Non-pigmented ciliary epithelial cell (primary cell): ENCODE results near the gene RCN1.
"Not testable (repeated sequence)": the region's sequence is repeated elsewhere in the genome, so short reads cannot be mapped to it uniquely, and the experiment has no call there.

ENCODE experiments used
- DNase-seq: peaks from one replicate; pipeline ENCODE4 v3.0.0-alpha.2; 2010; ENCODE audit warnings: low read depth

RCN1 gene

DNA sequence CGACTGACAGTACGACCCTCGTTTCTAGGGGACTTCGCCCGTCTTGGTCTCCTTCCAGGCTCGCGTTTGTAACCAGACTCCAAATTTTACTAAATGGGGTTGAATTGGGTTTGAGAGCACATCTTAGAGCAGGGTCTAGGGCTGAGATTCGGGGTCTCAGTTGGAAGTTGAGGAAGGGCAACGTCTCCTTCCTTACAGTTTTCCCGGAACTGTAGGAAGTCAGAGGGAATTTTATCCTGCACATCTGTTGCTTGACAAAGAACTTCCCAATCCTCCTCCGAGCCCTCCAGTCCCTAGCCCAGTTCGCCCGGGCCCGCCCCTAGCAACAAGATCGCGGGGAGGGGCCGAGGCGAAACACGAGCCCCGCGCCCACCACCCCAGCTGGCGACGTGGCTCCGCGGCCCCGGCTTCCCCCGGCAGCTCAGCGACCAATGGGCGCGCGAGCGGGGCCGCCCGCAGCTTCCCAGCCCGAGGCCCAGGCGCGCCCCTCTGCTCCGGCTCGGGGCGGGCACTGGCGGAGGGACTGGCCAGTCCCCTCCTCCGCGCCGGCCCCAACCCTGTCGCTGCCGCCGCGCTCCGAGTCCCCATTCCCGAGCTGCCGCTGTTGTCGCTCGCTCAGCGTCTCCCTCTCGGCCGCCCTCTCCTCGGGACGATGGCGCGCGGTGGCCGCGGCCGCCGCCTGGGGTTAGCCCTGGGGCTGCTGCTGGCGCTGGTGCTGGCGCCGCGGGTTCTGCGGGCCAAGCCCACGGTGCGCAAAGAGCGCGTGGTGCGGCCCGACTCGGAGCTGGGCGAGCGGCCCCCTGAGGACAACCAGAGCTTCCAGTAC, at the start of gene RCN1:
Gene RCN1, plus strand, starts transcription at position 530 of the 826 bp plus-strand sequence. Its CDS starts 123 bp downstream, at position 653.
- DNase-seq = no peak

DNA sequence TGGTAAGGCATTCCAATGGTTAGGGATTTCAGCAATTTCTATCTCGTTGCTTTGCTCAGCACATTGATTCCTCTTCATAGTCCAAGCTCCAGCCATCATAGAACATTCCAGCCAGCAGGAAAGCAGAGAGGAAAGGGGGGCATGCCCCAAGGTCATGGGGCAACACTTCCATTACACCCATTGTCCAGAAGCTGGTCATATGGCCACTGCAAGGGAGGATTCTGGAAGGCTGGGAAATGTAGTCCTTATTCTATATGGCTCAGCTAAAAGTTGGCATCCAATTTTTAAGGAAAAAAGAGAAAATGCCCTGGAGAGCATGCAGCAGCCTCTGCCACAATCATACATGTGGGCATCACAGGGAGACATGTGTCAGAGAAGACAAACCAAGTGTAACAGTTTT, 47.1 kb upstream of the RCN1 start:
- DNase-seq = no peak

DNA sequence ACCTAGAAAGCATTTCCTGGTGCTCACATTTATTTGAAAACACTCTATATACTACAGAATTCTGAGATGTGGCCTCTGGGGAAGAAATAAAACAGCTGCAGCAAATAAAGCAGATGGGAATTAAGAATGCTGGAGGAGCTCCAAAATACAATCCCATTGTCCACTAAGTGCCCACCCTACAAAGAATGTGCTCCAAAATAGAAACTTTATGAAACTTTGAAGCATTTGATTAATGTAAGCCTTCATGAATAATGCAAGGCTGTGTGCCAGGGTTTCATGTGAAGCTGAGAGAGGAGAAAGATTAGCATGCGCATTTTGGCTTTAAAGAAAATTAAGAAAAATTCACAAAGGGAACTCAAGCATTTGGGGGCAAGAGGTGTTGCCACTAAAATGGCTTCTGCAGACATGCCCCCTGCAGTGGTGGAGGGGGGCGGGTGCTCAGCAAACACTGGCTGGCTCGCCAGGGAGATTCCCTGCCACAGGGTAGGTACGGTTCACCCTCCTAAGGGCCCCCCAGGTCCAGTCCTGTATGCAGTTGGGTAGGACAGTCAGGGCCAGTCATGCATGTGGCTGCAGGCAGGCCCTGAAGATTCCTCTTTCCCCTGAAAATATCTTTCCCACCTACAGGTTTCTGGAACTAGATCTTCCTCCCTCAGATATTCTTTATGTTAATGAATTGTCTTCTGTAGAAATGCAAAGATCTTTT, 46.6 kb upstream of the RCN1 start:
- DNase-seq = no peak

DNA sequence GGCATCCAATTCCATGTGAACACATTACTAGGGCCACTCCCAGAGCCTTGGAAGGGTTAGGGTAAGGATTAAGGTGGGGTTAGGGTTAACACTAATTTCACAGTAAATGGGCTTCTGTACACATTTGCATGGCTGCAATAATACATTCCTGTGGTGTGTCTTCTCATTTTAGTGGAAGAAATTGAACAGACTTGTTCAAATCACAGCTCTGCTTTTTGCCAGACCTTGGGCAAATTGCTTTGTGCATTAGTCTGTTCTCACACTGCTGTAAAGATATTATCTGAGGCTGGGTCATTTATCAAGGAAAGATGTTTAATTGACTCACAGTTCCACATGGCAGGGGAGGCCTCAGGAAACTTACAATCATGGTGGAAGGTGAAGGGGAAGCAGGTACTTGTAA, 45.4 kb upstream of the RCN1 start:
- DNase-seq = no peak

DNA sequence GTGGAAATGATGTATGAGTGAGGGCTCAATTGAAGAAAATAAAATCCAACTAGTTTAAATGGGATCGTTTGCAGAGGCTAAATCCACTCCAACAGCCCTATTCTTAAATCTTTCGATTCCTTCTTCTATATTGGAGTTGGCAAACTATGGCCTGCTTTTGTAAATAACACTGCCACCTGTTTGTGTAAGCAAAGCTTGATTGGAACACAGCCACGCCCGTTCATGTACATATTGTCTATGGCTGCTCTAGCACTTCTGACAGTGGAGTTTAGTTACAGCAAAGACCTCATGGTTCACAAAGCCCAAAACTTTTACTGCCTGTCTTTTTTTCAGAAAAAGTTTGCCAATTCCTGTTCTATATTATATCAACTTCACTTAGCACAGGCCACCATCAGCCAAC, 40.6 kb upstream of the RCN1 start:
- DNase-seq = no peak

DNA sequence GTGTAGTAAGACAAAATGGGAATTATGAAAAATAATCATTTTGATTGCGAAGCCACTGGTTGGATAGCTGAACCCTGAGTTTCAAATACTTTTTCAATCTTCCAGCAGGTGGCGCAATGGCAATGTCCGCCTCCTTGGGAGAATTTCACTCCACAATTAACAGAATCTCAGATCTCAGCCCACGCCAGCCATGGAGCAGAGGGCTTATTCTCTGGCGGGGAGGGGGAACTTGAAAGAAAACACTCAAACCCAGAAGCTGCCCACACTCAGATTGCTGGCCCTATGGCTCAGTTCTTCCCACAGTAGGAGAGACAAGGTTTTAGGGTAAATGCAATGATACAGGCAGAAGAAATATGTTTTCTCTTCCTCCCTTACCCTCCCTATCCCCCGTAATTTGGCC, 38.7 kb upstream of the RCN1 start:
- DNase-seq = no peak

DNA sequence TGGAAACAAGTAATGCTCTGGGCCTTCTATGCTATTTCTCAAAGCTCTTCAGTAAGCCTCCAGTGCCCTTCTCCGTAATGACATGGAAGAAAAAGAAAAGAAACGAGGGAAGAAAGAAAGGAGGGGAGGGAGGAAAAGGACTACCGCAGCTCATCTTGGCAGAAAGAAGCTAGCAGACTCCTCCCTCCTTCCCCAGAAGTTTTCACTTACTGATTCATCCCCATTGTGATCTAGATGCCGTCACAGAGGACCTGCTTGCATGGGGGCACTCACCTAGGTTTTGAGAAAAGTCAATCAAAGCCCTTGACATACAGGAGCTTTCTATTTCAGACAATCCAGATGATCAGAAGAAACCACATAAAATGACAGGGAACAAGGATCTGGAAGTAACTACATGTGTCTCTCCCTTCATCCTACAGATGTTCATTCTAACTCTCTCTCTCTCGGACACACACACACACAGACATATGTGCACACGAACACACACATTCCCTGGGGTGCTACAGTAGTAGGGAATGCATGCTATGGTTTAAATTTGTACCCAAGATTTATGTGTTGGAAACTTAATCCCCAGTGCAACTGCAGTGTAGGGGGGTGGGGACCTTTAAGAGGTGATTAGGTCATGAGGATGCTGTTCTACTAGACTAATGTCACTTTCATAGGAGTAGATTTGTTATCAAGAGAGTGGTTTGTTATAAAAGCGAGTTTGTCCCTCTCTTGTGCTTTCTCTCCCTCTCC, 37.6 kb upstream of the RCN1 start:
- no peak for DNase-seq

DNA sequence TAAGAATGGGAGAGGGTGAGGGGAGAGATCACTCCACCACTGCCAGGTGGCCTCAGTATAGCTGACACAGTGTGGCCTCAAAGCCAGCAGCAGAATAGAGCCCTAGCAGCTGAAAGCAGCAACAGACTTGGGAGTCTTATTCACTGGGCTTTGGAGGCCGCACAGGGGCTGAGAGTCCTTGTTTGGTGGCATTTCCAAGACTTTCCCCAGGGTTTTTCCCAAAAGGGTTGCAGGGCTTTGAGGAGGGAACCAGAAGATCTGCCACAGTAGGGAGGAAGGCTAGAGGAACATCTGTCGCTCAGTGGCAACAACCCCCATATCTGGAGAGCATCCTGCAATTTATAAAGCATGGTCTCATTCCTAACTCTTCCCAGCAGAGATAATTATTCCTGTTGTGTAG, 35.0 kb upstream of the RCN1 start:
- no peak for DNase-seq

DNA sequence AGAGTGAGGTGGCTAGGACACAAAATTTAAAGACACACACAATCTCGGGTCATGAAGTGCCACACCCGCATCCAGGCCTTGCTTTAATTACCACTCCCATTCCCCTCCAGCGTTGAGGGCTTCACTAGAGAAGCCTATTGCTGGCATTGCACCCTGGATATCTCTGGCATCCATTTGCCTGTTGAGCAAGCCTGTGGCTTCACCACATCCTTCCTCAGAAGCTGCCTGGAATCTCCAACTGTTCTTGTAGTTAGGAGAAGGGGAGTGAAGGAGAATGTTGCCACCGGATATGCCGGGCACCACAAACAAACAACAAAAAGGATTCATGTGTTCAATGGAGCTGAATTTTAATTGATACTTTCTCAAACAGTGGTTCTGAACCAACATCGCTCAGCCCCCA, 34.4 kb upstream of the RCN1 start:
- DNase-seq = no peak

DNA sequence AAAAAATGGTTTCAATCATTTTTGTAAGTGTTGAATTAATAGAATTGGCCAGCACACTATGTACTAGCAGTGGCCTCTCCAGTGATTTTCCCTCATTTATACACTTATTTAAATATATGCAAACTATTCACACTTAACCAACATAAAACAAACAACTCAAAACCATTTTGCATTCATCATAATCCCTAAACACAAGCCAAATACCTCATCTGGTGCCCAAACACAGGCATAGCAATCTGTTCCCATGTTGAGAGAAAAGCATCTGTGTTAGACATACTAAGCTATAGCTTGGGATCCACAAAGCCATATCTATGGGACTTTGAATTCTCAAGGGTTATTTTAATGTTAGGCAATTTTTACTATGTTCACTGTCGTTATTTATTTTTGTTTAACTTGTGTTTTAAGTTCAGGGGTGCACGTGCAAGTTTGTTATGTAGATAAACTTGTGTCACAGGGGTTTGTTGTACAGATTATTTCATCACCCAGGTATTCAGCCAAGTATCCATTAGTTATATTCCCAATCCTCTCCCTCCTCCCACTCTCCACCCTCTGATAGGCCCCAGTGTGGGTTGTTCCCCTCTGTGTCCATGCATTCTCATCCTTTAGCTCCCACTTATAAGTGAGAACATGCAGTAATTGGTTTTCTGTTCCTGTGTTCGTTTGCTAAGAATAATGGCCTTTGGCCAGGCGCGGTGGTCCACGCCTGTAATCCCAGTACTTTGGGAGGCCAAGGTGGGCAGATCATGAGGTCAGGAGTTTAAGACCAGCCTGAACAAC, 31.0 kb upstream of the RCN1 start:
- no peak for DNase-seq

DNA sequence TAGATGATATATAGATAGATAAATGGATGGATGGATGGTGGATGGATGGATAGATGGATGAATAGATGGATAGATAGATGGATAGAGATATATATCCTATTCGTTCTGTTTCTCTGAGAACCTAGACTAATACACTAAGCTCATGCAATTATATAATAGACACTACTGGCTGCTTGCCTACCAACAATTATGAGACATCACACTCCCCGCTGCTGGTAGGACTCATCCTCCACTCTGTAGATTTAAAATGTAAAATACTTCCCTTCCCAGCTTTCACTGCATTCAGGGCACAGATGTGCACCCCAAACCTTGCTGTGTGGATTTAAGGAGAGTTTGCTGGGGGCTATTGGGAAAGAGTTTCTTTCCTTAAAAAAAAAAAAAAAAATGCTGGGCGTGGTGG, 28.3 kb upstream of the RCN1 start:
- no peak for DNase-seq

DNA sequence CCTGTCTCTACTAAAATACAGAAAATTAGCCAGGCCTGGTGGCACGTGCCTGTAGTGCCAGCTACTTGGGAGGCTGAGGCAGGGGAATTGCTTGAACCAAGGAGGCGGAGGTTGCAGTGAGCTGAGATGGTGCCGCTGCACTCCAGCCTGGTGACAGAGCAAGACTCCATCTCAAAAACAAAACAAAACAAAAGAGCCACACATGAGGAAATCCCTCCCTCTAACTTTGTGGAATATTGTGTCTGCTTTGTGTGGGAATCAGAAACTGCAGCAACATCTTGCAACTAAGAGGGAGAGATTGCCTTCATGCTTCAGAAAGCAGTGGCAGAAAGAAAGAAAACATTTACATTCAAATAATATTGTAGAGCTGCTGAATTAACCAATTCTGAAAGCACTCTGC, 27.8 kb upstream of the RCN1 start:
- not testable (repeated sequence) for DNase-seq

DNA sequence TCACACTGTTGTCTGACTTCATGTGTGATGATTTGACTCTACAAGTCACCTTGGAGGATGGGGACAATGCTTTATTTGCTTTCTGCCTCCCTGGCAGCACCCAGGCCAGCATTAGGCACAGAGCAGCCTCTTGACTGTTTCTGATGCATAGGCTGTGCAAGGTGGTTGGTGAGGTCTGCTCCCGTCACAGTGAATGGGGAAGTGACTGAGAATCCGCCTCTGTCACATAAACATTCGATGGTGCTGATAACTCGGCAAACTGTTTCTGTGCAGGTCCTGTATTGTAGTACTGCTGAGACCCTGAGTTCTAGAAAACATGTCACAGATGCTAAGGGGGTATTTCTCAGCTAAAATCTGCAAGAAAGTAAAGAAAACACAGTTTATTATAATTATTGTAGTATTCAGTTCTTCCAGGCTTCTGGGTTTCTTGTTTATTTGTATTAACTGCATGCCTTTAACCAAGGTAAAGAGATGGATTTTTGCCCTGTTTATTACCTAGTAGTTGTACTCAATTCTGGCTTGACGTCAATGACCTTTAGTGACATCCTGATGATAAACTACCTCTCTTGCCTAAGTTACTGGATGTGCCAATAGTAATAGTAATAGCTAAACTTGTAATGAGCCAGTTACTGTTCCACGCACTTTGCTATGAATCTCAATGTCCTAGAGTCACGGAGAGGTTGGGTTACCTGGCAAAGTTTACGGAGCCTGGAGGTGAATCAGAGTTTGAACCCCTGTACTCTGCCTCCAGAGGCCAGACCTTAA, 24.8 kb upstream of the RCN1 start:
- DNase-seq = no peak

DNA sequence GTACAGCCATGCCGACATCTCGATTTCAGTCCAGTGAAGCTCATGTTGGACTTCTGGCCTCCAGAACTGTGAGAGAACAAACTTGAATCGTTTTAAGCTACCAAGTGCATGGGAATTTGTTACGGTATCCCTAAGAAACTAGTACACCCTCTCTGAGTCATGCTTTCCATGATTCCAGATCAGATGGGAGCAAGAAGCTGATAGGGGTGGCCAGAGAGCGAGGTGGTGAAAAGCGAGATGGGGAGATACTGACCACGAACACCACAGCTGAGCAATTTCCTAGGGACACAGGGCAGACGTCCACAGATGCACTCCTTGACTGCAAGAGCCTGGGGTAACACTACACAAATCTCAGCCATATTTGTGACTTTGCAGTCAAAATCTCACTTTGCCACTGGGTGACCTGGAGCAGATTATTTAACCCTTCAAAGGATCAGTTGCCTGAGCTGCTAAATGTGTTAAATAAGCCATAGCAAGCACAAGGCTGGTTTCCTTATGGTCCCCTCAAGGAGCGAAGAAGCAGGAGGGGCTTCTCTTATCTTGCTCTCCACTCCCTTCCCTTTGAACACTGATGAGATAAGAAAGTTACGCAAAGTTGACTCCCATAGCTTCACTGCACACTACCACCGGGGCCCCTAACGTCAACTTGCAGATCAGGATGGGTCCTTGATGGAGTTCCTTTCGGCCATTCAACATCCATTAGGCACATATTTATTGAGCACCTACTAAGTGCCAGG, 22.6 kb upstream of the RCN1 start:
- DNase-seq = no peak

DNA sequence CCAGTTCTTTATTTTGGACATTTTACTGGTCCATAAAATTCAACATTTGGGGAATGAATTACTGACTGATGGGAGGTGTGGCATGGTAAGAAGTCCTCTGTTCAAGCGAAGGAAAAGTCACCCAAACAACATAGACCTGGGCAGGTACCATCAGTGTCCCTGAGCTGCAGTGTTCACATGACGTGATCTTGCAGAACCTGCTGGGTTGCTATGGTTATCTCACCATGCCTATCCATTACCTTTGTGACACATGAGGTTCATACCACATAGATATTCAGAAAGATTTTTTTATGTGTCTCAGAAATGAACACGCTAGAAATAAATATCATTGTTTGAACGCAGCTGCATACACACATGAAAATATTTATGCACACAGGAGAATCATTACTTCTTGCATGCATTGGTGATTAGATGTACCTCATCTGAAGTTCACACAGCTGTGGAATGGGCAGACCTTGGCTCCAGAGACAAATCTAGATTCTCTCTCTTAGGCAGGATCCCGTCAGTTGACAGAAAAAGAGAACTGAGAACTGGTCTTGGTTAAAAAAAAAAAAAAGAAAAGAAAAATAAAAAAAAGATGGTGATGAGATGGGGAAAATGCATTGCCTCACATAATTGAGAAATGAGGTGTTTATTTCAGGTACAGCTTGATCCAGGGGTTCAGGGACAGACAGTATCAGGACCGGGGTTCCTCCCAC, 21.4 kb upstream of the RCN1 start:
- no peak for DNase-seq

DNA sequence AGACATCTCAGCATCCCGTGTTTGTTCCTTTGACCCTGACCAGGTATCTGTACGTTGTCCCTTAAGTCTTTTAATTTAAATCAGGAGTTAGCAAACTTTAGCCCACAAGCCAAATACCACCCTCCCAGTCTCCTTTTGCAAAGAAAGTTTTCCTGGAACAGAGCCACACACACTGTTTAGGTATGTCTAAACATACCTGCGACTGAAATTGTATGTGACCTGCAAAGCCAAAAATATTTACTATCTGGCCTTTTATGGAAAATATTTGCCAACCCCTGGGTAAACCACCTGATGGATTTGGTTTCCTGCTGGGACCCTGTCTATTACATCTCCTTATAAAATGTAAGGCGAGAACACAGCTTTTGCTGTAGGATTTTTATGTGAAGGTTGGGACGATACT, 20.2 kb upstream of the RCN1 start:
- DNase-seq = no peak

DNA sequence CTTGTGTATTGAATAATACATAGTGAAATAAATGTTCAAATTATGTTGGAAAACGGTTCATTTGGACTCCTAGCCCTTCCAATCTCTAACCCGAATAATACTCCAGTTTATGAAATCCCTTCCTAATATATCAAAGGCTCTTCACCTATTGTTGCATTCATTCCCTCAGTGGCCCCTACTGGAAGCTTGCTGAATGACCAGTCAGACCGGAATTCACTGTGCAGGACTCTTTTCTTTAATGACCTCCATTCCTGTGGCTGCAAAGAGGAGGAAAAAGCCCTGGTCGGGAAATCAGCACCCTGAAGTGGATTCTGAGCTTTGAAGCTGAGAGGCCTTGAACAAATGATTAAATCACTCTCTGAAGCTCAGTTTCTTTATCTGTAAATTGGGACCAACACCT, 19.1 kb upstream of the RCN1 start:
- DNase-seq = peak; percentile 41

DNA sequence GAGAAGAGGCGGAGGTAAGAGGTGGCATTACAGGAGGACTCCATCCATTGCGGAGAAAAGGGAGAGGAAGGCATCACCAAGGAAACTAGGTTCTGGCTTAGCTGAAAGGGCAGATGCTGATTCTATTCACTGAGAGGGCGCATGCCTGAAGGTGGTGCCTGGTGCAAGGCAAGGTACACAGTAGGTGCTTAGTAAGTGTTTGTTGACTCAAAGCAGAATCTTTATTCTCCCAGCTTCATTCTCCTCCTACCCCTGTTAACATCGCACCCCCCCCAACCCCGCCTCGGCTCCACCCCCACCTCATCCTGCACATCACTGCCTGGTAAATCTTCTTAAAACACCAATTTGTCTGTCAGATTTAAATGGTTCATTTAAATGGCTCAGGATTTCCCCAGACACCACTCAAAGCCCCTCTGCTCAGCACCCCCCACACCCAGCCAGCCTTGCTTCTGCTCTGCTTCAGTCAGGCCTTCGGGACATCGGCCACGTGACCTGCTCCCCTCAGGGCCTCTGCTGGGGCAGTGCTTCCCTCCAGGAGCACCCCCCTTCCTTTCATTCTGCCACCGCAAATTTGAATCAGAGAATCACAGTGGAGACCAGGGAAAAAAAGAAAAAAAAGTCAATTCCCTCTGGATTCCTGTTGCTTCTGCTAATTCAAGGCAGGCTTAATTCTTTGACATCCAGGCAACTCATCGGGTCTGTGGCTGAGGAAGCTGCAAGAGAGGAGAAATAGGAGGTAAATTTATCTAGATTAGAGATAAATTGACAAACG, 17.8 kb upstream of the RCN1 start:
- no peak for DNase-seq

DNA sequence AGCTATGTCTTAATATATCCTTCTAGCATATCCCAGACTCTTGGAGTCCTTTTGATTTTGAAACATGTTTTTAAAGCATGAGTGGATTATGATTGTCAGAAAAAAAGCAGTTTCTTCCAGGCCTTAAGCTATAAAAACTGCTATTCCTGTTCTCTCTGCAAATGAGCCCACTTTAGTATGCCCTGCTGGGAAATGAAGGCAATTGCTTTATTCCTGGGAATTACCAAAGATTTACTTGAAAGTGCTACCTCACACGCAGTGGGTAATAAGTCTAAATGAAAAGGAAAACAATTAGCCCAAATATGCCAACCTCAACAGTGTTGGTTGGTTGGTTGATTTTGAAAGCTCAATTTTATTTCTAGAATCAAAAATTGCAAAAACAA, 17.2 kb upstream of the RCN1 start:
- no peak for DNase-seq
